Neuronal stem cell (in vitro differentiated cells): ENCODE results near the gene RNF144A.

Experiments used
- DNase-seq: peaks from one replicate; pipeline ENCODE4 v3.0.0-alpha.2; 2013; ENCODE audit warnings: low spot score
- H2AFZ ChIP-seq: one replicate; pipeline ENCODE4 v1.6.1; 2013; ENCODE audit warnings: mild to moderate bottlenecking, low read length, inconsistent platforms
- H2AK5ac ChIP-seq: 2 replicates; pipeline ENCODE4 v1.6.1; 2013; ENCODE audit warnings: low read depth, mild to moderate bottlenecking, inconsistent platforms, low read length, moderate library complexity, mixed read lengths
- H2BK120ac ChIP-seq: 2 replicates; pipeline ENCODE4 v1.6.1; 2013; ENCODE audit warnings: low read depth, mild to moderate bottlenecking, inconsistent platforms, low read length, moderate library complexity, mixed read lengths
- H2BK12ac ChIP-seq: one replicate; pipeline ENCODE4 v1.6.1; 2013; ENCODE audit warnings: low read length, inconsistent platforms
- H2BK15ac ChIP-seq: 2 replicates; pipeline ENCODE4 v1.6.1; 2013; ENCODE audit warnings: mild to moderate bottlenecking, low read length, inconsistent platforms, mixed read lengths
- H2BK5ac ChIP-seq: one replicate; pipeline ENCODE4 v1.6.1; 2013; ENCODE audit warnings: inconsistent platforms, mild to moderate bottlenecking, low read length, moderate library complexity
- H3K14ac ChIP-seq: one replicate; pipeline ENCODE4 v1.6.1; 2013; ENCODE audit warnings: low read length, inconsistent platforms
- H3K18ac ChIP-seq: 2 replicates; pipeline ENCODE4 v1.6.1; 2013; ENCODE audit warnings: low read length, inconsistent platforms
- H3K23ac ChIP-seq: 2 replicates; pipeline ENCODE4 v1.6.1; 2013; ENCODE audit warnings: low read depth, mild to moderate bottlenecking, mixed read lengths, low read length, inconsistent platforms; ENCODE audit not compliant: poor library complexity
- H3K27ac ChIP-seq: replicated peaks from 3 replicates; pipeline ENCODE4 v1.5.1; 2013; ENCODE audit warnings: low read length, inconsistent platforms
- H3K27me3 ChIP-seq, 3 experiments: 2 replicates each; pipeline ENCODE4 v1.6.1; 2013; ENCODE audit warnings: low read length in 3 of 3, mild to moderate bottlenecking in 2 of 3, inconsistent platforms in 1 of 3, low read depth in 1 of 3, mixed read lengths in 1 of 3, moderate library complexity in 1 of 3; ENCODE audit not compliant: control insufficient read depth in 3 of 3, insufficient read depth in 3 of 3
- H3K36me3 ChIP-seq, 2 donors: replicated peaks in 1 of 2; 2 replicates each; pipeline ENCODE4 v1.6.1; 2013; ENCODE audit warnings: low read length in 2 of 2; ENCODE audit not compliant: control insufficient read depth in 2 of 2, insufficient read depth in 2 of 2
- H3K4ac ChIP-seq: 2 replicates; pipeline ENCODE4 v1.6.1; 2013; ENCODE audit warnings: inconsistent platforms, mild to moderate bottlenecking, low read length, moderate library complexity
- H3K4me1 ChIP-seq, 2 donors: 1 replicate in 1 of 2; 2 replicates in 1 of 2; pipeline ENCODE4 v1.6.1; 2013; ENCODE audit warnings: low read length in 2 of 2, low read depth in 1 of 2; ENCODE audit not compliant: control insufficient read depth in 2 of 2, insufficient read depth in 1 of 2
- H3K4me2 ChIP-seq: one replicate; pipeline ENCODE4 v1.6.1; 2013; ENCODE audit warnings: mild to moderate bottlenecking, low read length, inconsistent platforms; ENCODE audit not compliant: insufficient read depth, poor library complexity, severe bottlenecking
- H3K4me3 ChIP-seq, 2 donors: 2 replicates each; pipeline ENCODE4 v1.5.1; 2013; ENCODE audit warnings: low read length in 2 of 2, mild to moderate bottlenecking in 2 of 2, inconsistent platforms in 1 of 2, moderate library complexity in 1 of 2
- H3K79me1 ChIP-seq: one replicate; pipeline ENCODE4 v1.6.1; 2013; ENCODE audit warnings: low read depth, mild to moderate bottlenecking, inconsistent platforms, low read length, moderate library complexity
- H3K9ac ChIP-seq: one replicate; pipeline ENCODE4 v1.6.1; 2013; ENCODE audit warnings: mild to moderate bottlenecking, low read depth, low read length, inconsistent platforms; ENCODE audit not compliant: poor library complexity
- H3K9me3 ChIP-seq, 2 donors: replicated peaks in 1 of 2; 2 replicates each; pipeline versions ENCODE3 to v1.6.1; 2013; ENCODE audit warnings: low read length in 2 of 2, mild to moderate bottlenecking in 2 of 2, inconsistent platforms in 1 of 2, low read depth in 1 of 2, mixed read lengths in 1 of 2, moderate library complexity in 1 of 2; ENCODE audit not compliant: control insufficient read depth in 2 of 2, insufficient read depth in 1 of 2
- H4K8ac ChIP-seq: one replicate; pipeline ENCODE4 v1.6.1; 2013; ENCODE audit warnings: low read depth, mild to moderate bottlenecking, inconsistent platforms, low read length, moderate library complexity
- H4K91ac ChIP-seq: one replicate; pipeline ENCODE4 v1.6.1; 2013; ENCODE audit warnings: low read length, low read depth, mild to moderate bottlenecking, inconsistent platforms; ENCODE audit not compliant: poor library complexity
- WGBS, 2 donors: extraction: QIAGEN DNeasy Blood & Tissue Kit; methylation state at CpG; one replicate each; pipeline ENCODE4 v1.1.7; 2013; ENCODE audit warnings: missing lambda C conversion rate in 2 of 2, mixed read lengths in 1 of 2; ENCODE audit not compliant: insufficient read length in 2 of 2, insufficient replicate concordance in 1 of 2; ENCODE audit errors: extremely low coverage in 2 of 2; 5-methylcytosine and 5-hydroxymethylcytosine counted together

The RNF144A gene

GRCh38 chr2:7053650-7054265 is 136.5 kb downstream of the RNF144A start:
- no peaks in the 10 kb centered on the region for H3K27me3 ChIP-seq
- peaks cover 0 to 2% of the 10 kb centered on the region in 2 donors for H3K4me1 ChIP-seq
- H2BK15ac ChIP-seq: no peak overlapping the region
- H4K8ac ChIP-seq: no peak overlapping the region
- no peak overlapping the region for H3K23ac ChIP-seq
- no peak overlapping the region for H2BK5ac ChIP-seq
- no peak overlapping the region for H2BK12ac ChIP-seq
- H3K4me2 ChIP-seq: no peak overlapping the region
- no peak overlapping the region for H4K91ac ChIP-seq
- H3K79me1 ChIP-seq: no peaks in the 10 kb centered on the region
- H3K9me3 ChIP-seq: peaks cover 0 to 2% of the 10 kb centered on the region in 2 donors
- no peak overlapping the region for H3K4ac ChIP-seq
- H3K14ac ChIP-seq: no peak overlapping the region
- WGBS, 2 donors: no CpG with 5 or more reads among the region's 6 CpGs
- H2AFZ ChIP-seq: no peak overlapping the region
- no peak overlapping the region for H3K9ac ChIP-seq
- no peak overlapping the region for H2BK120ac ChIP-seq
- no peak overlapping the region for H3K18ac ChIP-seq
- H2AK5ac ChIP-seq: no peak overlapping the region
- H3K27ac ChIP-seq: no peak overlapping the region
- H3K36me3 ChIP-seq: no peaks in the 10 kb centered on the region
- DNase-seq: no peak
- H3K4me3 ChIP-seq: no peak overlapping the region

- Histone ChIP-seq H3K18ac (no peak overlapping the region), H3K4me2 (no peak overlapping the region), H3K9ac (no peak overlapping the region), H4K8ac (no peak overlapping the region), H3K9me3 (no peaks in the 10 kb centered on the region), H3K4me1 (peaks cover 0 to 2% of the 10 kb centered on the region in 2 donors), H2BK120ac (no peak overlapping the region), H3K23ac (no peak overlapping the region), H3K4ac (no peak overlapping the region), H3K27me3 (no peaks in the 10 kb centered on the region), H3K4me3 (no peak overlapping the region), H2AFZ (no peak overlapping the region), H3K14ac (no peak overlapping the region), H3K36me3 (no peaks in the 10 kb centered on the region), H2BK5ac (no peak overlapping the region), H4K91ac (no peak overlapping the region), H2BK15ac (no peak overlapping the region), H3K79me1 (no peaks in the 10 kb centered on the region), H3K27ac (no peak overlapping the region), H2AK5ac (no peak overlapping the region), H2BK12ac (no peak overlapping the region)
- DNase-seq: no peak
- no CpG with 5 or more reads among the region's 4 CpGs for WGBS, 2 donors
Measured at GRCh38 chr2:7057865-7058400, 140.7 kb downstream of the RNF144A start.

- H3K4me1 ChIP-seq: no peaks in the 10 kb centered on the region
- no peak overlapping the region for H2BK12ac ChIP-seq
- H3K27me3 ChIP-seq: no peaks in the 10 kb centered on the region
- no peak overlapping the region for H3K18ac ChIP-seq
- no peak overlapping the region for H3K9ac ChIP-seq
- no peak overlapping the region for H3K4me3 ChIP-seq
- H3K9me3 ChIP-seq: peaks cover 0 to 3% of the 10 kb centered on the region in 2 donors
- no peak overlapping the region for H3K4ac ChIP-seq
- H3K36me3 ChIP-seq: no peaks in the 10 kb centered on the region
- H3K27ac ChIP-seq: no peak overlapping the region
- no peak overlapping the region for H4K8ac ChIP-seq
- no peak overlapping the region for H2BK15ac ChIP-seq
- no peak overlapping the region for H4K91ac ChIP-seq
- no peaks in the 10 kb centered on the region for H3K79me1 ChIP-seq
- no peak for DNase-seq
- H3K14ac ChIP-seq: no peak overlapping the region
- no peak overlapping the region for H2BK5ac ChIP-seq
- H2BK120ac ChIP-seq: no peak overlapping the region
- H2AK5ac ChIP-seq: no peak overlapping the region
- WGBS, 2 donors: no CpG with 5 or more reads among the region's 2 CpGs
- no peak overlapping the region for H3K23ac ChIP-seq
- H2AFZ ChIP-seq: no peak overlapping the region
- H3K4me2 ChIP-seq: no peak overlapping the region
Measured at GRCh38 chr2:7060156-7060555, 142.9 kb downstream of the RNF144A start.

GRCh38 chr2:7060631-7061449 is 143.6 kb downstream of the RNF144A start:
- H3K4me3 ChIP-seq: no peak overlapping the region
- no peaks in the 10 kb centered on the region for H3K79me1 ChIP-seq
- no peak overlapping the region for H4K8ac ChIP-seq
- WGBS, 2 donors: no CpG with 5 or more reads among the region's 8 CpGs
- no peaks in the 10 kb centered on the region for H3K27me3 ChIP-seq
- no peak overlapping the region for H2BK12ac ChIP-seq
- no peaks in the 10 kb centered on the region for H3K36me3 ChIP-seq
- no peak overlapping the region for H3K4me2 ChIP-seq
- H3K27ac ChIP-seq: no peak overlapping the region
- H2BK15ac ChIP-seq: no peak overlapping the region
- H3K9ac ChIP-seq: no peak overlapping the region
- no peaks in the 10 kb centered on the region for H3K4me1 ChIP-seq
- no peak overlapping the region for H3K14ac ChIP-seq
- no peak overlapping the region for H3K23ac ChIP-seq
- H3K9me3 ChIP-seq: peaks cover 0 to 3% of the 10 kb centered on the region in 2 donors
- H4K91ac ChIP-seq: no peak overlapping the region
- DNase-seq: no peak
- no peak overlapping the region for H2AFZ ChIP-seq
- no peak overlapping the region for H2BK120ac ChIP-seq
- H2BK5ac ChIP-seq: no peak overlapping the region
- no peak overlapping the region for H3K18ac ChIP-seq
- no peak overlapping the region for H2AK5ac ChIP-seq
- H3K4ac ChIP-seq: no peak overlapping the region
